ENCODE measurements around the gene OR3A1.
"Not testable (repeated sequence)": the region's sequence is repeated elsewhere in the genome, so short reads cannot be mapped to it uniquely, and the experiment has no call there.

Gene OR3A1

GRCh38 chr17:3271072-3271848 is 26.9 kb downstream of the OR3A1 start:
- Histone ChIP-seq H3K27me3 (ENCODE audit: control insufficient read depth, insufficient read depth, low read length) (no peaks in the 10 kb centered on the region), H3K9me3 (ENCODE audit: control insufficient read depth, insufficient read depth, low read length) (no peaks in the 10 kb centered on the region), H3K36me3 (ENCODE audit: control insufficient read depth, insufficient read depth, low read length) (no peaks in the 10 kb centered on the region), H3K4me3 (ENCODE audit: low read length) (no peak overlapping the region), H3K4me1 (ENCODE audit: control insufficient read depth, insufficient read depth, low read length) (no peaks in the 10 kb centered on the region), H3K27ac (ENCODE audit: low read length) (no peak overlapping the region)
- no CpG with 5 or more reads among the region's 5 CpGs for WGBS (ENCODE audit: insufficient coverage, insufficient read length)
- no peak for DNase-seq (ENCODE audit: low read depth, low spot score)

GRCh38 chr17:3260600-3260999 is 37.6 kb downstream of the OR3A1 start:
- Histone ChIP-seq H3K27me3 (ENCODE audit: control insufficient read depth, insufficient read depth, low read length) (no peaks in the 10 kb centered on the region), H3K9me3 (ENCODE audit: control insufficient read depth, insufficient read depth, low read length) (no peaks in the 10 kb centered on the region), H3K4me3 (ENCODE audit: low read length) (no peak overlapping the region), H3K4me1 (ENCODE audit: control insufficient read depth, insufficient read depth, low read length) (no peaks in the 10 kb centered on the region; the same call in 1 of the 2 replicates), H3K27ac (ENCODE audit: low read length) (no peak overlapping the region), H3K36me3 (ENCODE audit: control insufficient read depth, insufficient read depth, low read length) (no peaks in the 10 kb centered on the region)
- whole genome bisulfite sequencing (ENCODE audit: insufficient coverage, insufficient read length): 100% methylated on average over 3 of the region's 13 CpGs
- no peak for DNase-seq (ENCODE audit: low read depth, low spot score)

- Histone ChIP-seq H3K27me3 (ENCODE audit: control insufficient read depth, insufficient read depth, low read length) (no peaks in the 10 kb centered on the region), H3K4me3 (ENCODE audit: low read length) (no peak overlapping the region), H3K4me1 (ENCODE audit: control insufficient read depth, insufficient read depth, low read length) (no peaks in the 10 kb centered on the region; the same call in 1 of the 2 replicates), H3K27ac (ENCODE audit: low read length) (no peak overlapping the region), H3K36me3 (ENCODE audit: control insufficient read depth, insufficient read depth, low read length) (no peaks in the 10 kb centered on the region), H3K9me3 (ENCODE audit: control insufficient read depth, insufficient read depth, low read length) (no peaks in the 10 kb centered on the region)
- no CpG with 5 or more reads among the region's 1 CpG for WGBS (ENCODE audit: insufficient coverage, insufficient read length)
- DNase-seq (ENCODE audit: low read depth, low spot score): no peak
Observed at GRCh38 chr17:3260163-3260562, 38.0 kb downstream of the OR3A1 start.

GRCh38 chr17:3256575-3256974 is 41.6 kb downstream of the OR3A1 start:
- H3K4me1 ChIP-seq (ENCODE audit: control insufficient read depth, insufficient read depth, low read length): no peaks in the 10 kb centered on the region; the same call in 1 of the 2 replicates
- H3K4me3 ChIP-seq (ENCODE audit: low read length): no peak overlapping the region
- no peaks in the 10 kb centered on the region for H3K36me3 ChIP-seq (ENCODE audit: control insufficient read depth, insufficient read depth, low read length)
- DNase-seq (ENCODE audit: low read depth, low spot score): no peak
- H3K9me3 ChIP-seq (ENCODE audit: control insufficient read depth, insufficient read depth, low read length): no peaks in the 10 kb centered on the region
- no peak overlapping the region for H3K27ac ChIP-seq (ENCODE audit: low read length)
- H3K27me3 ChIP-seq (ENCODE audit: control insufficient read depth, insufficient read depth, low read length): no peaks in the 10 kb centered on the region
- WGBS (ENCODE audit: insufficient coverage, insufficient read length): 100% methylated on average over 4 of the region's 8 CpGs

GRCh38 chr17:3249013-3249412 is 49.1 kb downstream of the OR3A1 start:
- DNase-seq (ENCODE audit: low read depth, low spot score); H3K4me1 ChIP-seq (ENCODE audit: control insufficient read depth, insufficient read depth, low read length); H3K9me3 ChIP-seq (ENCODE audit: control insufficient read depth, insufficient read depth, low read length); H3K4me3 ChIP-seq (ENCODE audit: low read length); H3K36me3 ChIP-seq (ENCODE audit: control insufficient read depth, insufficient read depth, low read length); H3K27ac ChIP-seq (ENCODE audit: low read length); H3K27me3 ChIP-seq (ENCODE audit: control insufficient read depth, insufficient read depth, low read length): not testable (repeated sequence)
- no CpG with 5 or more reads among the region's 2 CpGs for WGBS (ENCODE audit: insufficient coverage, insufficient read length)

GRCh38 chr17:3244841-3245240 is 53.3 kb downstream of the OR3A1 start:
- H3K9me3 ChIP-seq (ENCODE audit: control insufficient read depth, insufficient read depth, low read length); H3K4me3 ChIP-seq (ENCODE audit: low read length); H3K27ac ChIP-seq (ENCODE audit: low read length); H3K4me1 ChIP-seq (ENCODE audit: control insufficient read depth, insufficient read depth, low read length); H3K36me3 ChIP-seq (ENCODE audit: control insufficient read depth, insufficient read depth, low read length); DNase-seq (ENCODE audit: low read depth, low spot score); H3K27me3 ChIP-seq (ENCODE audit: control insufficient read depth, insufficient read depth, low read length): not testable (repeated sequence)
- no CpG with 5 or more reads among the region's 1 CpG for WGBS (ENCODE audit: insufficient coverage, insufficient read length)

GRCh38 chr17:3241044-3241443 is 57.1 kb downstream of the OR3A1 start:
- not testable (repeated sequence) for H3K36me3 ChIP-seq (ENCODE audit: control insufficient read depth, insufficient read depth, low read length); DNase-seq (ENCODE audit: low read depth, low spot score); H3K4me3 ChIP-seq (ENCODE audit: low read length); H3K27me3 ChIP-seq (ENCODE audit: control insufficient read depth, insufficient read depth, low read length); H3K4me1 ChIP-seq (ENCODE audit: control insufficient read depth, insufficient read depth, low read length); H3K27ac ChIP-seq (ENCODE audit: low read length); H3K9me3 ChIP-seq (ENCODE audit: control insufficient read depth, insufficient read depth, low read length)
- no CpG with 5 or more reads among the region's 1 CpG for WGBS (ENCODE audit: insufficient coverage, insufficient read length)
